ENCODE data around the gene ANKRD11.

ANKRD11 gene

DNA sequence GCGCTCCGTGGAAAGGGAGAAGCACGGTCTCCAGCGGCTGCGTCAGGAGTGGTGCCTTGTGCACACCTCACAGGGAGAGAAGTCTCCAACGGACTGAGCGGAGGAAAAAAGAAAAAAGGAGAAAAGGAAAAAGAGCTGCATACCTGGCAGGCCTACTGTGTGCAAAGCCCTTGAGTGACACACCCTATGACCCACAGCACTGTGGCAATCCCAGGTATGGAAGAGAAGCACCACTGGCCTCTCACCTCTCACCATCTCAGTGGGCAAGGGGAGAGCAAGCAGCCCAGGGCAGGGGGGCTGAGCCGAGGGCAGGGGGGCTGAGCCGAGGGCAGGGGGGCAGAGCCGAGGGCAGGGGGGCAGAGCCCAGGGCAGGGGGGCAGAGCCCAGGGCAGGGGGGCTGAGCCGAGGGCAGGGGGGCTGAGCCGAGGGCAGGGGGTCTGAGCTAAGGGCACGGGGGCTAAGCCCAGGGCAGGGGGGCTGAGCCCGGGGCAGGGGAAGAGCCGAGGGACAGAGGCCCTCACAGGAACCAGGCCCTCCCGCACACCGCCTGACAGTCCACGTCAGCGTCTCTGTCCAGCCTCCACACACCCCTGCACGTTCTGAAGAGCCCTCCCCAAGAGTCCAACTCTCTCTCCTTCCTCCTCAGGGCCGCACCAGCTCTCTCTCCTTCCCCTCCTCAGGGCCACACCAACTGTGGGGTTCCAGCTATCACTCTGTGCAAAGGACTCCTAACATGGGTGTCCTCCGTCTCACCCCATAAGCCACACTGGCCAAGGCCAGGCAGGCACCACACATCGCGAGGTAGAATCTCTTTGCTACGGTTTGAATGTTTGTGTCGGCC is 167.0 kb downstream of the ANKRD11 start:
- no peak for DNase-seq

DNA sequence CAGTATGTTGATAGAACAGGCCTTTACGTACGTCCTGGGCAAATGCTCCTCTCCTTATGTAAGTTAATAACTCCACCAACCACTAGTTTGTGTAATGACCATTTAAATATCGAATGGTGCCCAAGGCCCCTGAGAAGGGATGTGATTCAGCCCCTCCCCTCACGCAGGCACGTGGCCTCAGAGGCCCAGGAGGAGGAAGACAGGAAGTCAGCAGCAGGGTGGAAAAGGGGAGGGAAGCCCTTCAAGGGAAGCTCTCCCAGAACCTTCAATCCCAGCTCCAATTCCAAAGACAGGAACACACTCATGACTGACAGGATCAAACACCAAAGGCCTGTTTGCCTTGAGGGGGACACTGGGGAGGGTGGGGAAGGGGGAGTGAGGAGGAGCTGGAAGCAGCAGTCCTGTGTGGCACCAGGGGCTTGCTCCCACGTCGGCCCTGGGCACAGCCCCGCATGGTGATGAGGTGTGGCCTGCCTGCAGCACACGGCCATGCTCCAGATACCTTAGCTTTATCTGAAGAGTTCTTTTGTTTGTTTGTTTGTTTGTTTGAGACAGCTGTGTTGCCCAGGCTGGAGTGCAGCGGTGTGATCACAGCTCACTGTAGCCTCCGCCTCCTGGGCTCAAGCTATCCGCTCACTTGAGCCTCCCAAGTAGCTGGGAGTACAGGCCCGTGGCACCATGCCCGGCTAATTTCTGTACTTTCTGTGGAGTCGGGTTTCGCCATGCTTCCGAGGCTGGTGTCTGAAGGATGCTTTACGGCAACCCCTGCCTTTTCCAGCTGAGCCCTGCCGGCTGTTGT is 167.8 kb downstream of the ANKRD11 start:
- peak; percentile 86 for DNase-seq

DNA sequence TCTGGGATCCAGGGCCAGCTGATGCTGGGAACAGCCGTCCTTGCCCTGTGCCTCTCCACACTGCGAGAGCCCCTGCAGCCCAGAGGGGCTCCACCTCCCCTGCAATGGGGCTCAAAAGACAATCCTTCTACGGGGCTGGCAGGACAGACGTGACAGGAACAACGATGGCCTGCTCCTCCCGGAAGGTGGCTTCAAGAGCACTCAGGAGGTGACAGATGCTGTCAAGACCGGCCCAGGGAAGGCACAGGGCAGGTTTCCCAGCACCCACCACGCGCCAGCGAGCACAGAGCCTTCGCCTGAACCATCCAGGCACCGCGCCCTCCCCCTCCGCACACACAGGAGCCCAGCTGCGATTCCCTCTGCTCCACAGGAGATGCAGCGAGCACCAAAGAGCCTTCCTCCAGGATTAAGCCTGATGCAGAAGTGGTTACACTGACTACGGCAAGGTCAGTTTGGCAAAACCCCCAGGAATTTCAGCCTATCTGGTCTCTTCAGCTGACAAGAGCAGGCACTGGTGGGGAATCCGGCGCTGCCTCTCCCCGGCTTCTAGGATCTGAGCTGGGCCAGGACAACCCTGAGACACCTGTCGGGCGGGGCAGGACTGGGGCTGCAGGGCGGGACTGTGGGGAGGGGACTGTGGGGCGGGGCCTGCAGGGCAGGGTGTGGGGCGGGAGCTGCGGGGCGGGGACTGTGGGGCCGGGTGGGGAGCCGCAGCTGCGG is 169.4 kb downstream of the ANKRD11 start:
- peak; percentile 81 for DNase-seq

DNA sequence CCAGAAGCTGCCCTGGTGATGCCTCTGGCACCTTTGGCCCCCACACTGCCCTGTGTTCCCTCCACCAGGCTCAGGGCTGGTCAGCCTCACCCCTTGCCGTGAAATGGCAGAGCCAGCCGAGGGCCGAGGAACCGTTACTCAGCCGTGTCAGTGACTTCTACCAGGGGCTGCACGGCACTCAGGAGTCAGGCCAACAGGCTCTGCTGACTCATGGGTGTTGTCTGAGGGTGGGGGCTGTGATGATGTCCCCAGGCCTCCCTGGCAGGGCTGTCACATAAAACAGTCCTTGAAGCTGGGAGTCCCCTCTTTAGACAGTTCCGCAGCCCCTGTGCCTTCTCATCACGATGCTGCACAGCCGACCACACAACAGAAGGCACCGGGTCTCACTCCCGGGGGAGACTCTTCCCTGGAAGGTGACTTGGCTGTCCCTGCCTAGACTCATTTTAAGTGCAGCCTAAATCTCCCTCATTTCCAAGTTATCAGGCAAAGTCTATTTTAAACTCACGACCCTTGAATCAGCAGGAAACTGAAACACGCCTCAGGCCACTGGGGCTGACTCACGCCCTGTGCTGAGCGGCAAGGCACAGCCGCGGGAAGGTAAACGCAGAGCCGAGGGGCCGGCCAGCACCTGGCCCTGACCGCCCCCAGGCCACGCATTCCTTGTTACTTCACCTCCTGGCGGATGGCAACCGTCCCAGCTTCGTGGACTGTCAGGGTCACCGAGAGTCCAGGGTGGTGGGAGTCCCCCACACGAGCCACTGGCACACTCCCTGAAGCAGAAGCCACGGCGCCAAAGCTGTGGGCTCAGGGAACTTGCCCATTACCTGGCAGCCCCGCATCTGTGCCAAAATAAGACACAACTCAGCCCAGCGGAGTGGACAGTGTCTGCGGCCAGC is 170.2 kb downstream of the ANKRD11 start:
- peak; percentile 83 for DNase-seq

DNA sequence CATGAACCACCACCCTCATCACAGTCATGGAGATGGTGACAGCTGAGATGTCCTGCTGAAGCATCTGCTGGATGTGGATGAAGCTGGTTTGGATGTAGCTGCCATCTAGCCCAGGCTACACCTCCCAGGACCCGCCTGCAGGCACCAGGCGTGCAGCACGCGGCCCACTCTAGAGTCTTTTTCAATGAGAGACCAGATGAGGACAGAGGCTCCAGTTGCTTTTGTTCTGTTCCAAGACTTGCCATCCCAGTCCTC is 170.8 kb downstream of the ANKRD11 start:
- DNase-seq = no peak

DNA sequence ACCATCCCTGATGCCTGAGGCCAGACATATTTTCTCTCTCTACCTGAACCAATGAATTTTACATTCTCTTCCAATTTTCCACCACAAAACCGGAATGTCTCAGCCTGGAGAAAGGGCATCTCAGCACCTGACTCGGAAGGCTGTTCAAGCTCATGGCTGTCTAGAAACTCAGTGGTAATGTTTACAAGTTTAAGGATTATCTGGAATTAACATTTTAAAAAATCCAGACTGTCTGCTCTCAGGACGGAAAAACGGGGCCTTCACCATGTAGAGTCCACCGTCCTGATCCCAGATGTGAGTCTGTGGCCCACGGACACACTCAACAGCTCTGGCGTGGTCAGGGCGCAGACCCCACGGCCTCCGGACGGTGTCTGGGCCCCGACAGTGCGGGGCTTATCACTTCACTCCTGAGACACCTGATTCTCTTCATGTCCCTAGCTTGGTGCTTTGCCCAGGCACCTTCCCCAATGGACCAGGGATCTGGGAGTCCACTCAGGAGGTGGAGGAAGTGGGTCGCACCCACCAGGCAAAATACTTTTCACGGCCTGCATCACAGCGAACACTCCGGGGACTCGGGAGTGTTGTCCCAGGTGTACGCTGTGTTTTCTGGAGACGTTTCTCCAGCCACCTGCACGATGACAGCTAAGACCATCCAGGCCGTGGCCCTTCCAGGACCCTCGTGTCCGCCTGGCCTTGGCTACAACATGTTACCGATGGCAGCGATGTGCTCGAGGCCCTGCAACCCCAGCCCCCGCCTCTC is 171.3 kb downstream of the ANKRD11 start:
- no peak for DNase-seq

DNA sequence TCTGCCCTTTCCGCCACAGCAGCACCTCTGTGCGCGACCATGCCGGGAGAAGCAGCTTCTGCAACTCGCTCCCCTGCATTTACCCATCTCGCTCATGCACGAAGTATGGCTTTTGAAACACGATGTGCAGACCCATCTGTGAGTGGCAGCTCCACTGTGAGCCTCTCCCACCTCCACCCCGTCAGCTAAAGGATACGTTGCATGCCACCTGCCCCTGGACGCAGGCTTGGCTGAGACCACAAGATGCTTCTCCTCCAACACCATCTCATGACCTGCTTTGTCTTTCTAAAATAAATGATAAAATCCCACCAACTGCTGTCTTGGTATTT is 172.0 kb downstream of the ANKRD11 start:
- no peak for DNase-seq

DNA sequence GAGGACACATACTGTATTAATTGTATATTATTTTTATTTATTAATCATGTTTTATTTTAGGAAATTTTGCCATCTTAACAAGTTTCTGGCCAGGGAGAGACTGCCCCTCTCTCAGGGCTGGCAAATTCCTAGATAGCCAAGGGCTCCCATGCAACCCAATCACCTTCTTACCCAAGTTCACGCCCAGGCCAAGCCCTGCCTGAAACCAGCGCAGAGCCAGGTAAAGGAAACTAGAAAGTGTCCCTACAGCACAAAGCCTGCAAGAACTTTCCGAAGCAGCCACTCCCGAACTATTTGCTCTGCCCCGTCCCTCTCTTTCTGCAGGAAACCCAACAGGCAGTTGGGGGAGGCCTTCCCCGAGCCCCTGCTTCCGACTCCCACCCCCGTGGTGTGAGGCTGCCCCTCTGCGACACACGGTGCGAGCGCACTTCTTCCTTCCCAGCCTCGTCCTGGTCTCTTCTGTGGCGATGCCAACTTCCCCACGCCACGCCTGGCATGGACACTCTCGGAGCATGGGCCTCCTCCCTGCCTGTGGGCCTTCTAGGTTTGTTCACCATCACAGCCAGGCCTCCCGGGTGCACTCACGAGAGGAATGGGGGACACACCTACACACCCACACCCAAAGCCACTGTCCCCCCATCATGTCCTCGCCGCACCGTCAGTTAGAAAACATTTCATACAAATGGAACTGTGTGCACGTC is 172.5 kb downstream of the ANKRD11 start:
- DNase-seq = no peak

DNA sequence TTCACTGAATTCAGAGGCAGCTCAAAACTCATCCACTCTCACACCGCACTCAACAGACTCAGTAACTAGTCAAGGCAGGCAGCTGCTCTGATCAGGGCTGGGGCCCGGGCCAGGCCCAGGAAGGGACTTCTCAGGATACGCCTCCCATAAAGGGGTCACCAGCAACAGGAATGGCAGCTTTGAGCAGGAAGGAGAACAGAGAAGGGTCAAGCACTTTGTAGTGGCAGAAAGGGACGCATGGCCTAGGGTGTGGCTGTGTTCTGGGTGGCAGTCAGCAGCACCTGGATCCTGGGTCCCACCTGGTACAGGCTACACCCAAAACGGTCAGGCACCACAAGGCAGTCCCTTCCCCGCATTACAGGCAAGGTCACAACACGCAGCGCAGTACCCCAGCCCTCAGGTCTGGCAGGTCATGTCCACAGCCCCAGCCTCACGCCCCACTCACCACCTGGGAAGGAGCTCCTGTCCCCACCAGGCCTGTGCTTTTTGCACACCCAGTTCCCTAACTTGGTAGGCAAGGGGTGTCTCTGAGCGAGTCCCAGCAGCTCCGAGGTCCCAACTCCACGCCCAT is 173.2 kb downstream of the ANKRD11 start:
- DNase-seq = no peak

DNA sequence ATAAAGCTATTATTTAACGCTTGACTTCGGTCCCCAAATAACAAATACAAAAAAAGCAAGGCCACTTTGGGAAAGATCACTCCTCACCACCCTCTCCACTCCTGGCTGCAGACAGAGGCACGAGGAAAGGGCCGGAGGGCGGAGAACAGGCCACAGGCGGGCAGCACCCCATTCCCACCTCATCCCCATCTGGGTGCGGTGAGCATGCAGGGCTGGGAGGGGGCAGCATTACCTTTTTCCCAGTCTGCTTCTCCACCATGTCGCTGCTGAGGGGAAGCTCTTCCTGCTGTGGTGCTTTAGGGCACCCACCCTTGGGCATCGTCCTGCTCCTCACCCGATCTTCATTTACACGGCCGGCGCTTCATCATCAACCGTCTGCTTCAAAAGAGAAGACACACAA is 173.7 kb downstream of the ANKRD11 start:
- DNase-seq = no peak

DNA sequence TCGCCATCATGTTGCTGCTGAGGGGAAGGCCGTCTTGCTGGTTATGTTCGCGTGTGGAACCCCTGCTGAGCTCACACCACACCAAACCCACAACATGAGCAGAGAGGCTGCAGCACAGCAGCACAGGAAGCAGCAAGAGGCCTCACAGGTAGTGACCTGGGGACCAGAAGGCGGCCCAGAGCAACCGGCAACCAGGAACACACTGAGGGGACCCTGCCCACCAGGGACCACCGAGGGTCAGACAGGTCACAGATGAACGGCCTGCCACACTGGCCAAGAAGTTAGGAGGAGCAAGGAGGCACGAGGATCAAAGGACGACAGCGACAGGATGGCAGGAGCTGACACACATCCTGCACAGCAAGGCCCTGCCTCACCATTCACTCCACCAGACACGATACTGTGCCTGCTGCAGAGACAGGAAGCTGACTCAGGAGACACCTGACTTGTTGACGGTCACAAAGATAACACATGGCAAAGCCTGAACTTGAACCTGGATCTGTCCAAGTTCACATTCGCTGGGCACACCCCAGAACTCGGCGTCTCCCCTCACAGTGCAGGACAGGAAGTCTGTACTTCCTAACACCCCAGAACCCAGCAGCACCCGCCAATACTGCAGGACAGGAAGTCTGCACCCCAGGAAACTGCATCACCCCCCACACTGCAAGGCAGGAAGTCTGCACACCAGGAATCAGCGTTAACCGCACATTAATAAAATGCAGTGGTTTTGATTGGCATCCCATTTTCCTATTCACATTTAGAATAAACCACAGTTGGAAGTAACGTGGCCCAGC is 174.4 kb downstream of the ANKRD11 start:
- peak; percentile 97 for DNase-seq

DNA sequence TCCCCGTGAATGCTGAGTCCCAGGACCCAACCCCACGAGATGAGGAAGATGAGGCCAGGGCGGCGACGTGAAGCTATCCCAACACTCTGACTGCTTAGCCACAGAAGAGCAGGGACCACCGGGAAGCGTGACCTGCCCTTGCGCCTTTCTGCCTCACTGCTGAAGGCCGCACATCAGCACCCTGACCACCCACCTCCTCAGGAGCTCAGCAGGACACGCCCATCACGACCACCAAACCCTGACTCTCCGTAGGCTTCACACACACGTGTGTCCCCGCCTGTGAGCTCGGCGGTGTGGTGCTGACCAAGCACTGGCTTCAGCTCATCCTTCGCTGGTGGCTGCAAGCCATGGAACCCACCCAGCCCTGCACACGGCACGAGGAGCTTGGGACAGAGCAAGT is 175.1 kb downstream of the ANKRD11 start:
- no peak for DNase-seq

DNA sequence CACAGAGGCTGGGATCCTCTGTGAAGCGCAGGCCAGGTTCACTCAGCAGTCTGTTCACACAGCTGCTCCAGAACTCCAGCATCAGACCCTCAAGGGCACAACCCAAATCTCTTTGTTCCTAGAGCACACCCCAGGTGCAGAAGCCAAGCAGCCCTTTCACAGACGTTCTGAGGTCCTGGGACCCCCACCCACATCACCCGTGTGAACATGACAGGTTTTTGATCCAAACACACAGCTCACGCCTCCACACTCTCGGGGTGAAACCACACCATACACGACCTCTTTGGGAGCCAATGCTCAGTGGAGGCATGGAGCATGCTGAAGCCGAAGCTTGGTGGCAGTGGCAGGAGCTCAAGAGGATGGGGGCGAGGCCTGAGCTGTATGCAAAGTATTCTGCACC is 175.5 kb downstream of the ANKRD11 start:
- DNase-seq = no peak

DNA sequence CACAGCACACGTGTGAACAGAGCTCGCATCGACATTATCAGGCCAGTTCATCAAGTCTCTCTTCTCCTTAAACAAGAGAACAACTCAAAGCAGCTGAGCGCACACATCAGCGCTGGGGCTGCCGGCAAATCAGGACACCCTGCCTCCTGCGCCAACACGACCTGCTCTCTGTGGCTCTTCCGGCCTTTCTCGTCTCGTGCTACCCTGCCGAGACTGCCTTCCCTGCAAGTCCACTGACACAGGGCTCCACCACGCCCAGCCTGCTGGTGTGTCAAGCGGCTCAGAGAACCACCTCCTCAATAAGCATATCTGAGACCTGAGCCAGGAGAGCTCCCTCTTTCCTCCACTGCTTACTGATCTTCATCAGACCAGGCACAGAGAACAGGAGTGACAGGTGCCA is 176.0 kb downstream of the ANKRD11 start:
- no peak for DNase-seq

DNA sequence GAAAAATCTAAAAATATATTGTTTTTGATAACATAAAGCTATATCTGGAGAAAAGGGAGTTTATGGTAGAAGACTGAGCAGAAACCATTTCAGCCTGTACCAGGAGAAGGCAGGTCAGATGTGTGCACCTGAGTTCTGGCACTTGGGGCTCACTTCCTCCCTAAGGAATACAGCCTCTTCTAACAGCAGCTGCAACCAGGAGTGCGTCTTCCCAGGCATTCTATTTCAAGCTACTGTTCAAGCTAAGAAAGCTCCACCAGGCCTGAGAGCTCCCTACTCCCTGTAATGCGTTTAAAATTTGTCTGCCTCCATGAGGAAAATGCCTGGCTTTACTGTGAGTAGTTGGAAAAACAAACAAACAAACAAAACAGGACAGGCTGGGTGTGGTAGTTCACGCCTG is 176.8 kb downstream of the ANKRD11 start:
- no peak for DNase-seq

DNA sequence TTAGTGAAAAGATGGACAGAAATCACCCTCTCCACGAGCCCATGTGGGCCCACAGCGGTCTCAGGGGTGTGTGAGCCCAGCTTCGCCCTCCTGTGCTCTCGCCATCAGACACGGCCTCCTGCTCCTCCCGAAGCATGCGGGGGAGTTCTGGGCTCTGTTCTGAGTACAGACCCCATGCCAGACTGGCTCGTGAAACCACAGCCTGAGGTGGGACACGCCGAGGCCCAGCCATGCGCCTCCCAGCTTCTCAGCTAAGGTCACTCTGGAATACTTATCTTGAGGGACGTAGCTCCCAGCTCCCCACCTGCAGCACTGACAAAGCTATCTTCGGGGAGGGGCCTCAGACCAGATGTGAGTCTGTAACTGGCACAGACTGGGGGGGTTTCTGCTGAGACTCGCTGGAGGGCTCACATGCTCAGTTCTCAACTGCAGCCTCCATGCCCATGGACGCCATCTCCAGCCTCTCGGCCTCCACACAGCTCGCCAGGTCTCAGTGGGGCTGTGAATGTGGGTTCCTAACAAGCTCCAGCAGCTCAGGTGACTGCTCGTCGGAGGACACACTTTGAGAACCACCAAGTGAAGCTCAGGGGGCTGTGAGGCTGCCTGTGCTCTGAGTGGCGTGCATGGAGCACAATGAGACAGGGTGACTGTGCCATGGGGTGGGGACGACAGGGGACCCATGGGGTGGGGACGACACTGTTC is 177.6 kb downstream of the ANKRD11 start:
- no peak for DNase-seq

DNA sequence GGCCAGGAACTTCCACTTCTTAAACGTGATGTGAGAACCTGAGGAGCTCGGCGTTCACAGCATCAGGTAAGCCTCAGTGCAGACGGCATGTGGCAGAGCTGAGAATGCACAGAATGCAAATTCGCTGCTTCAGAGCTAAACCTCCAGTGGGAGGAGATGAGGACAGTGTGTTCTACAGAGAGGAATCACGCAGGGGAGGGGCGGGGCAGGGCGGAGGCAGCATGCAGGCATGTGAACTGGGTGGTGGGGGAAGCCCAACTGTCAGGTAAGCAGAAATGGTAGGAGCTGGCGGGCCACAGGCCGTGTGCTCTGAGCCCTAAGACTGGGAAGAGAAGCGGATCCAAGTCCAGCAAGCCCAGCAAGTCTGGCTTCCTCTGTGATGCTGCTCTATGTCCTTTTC is 178.2 kb downstream of the ANKRD11 start:
- no peak for DNase-seq

DNA sequence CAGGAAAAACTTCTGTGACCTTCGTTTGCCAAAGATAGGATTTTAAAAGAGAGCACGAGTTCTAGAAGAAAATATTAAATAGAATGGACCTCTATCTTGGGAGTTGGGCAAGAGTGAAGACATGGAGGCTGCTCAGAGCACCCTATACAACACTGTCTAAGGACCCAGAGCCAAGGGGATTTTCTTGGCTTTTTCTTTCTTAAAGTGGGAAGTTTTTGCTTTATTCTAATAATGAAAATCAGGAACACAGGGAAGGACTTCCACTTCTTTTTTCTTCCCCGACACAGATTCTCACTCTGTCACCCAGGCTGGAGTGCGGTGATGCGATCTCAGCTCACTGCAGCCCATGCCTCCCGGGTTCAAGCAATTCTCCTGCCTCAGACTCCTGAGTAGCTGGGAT is 178.7 kb downstream of the ANKRD11 start:
- no peak for DNase-seq

DNA sequence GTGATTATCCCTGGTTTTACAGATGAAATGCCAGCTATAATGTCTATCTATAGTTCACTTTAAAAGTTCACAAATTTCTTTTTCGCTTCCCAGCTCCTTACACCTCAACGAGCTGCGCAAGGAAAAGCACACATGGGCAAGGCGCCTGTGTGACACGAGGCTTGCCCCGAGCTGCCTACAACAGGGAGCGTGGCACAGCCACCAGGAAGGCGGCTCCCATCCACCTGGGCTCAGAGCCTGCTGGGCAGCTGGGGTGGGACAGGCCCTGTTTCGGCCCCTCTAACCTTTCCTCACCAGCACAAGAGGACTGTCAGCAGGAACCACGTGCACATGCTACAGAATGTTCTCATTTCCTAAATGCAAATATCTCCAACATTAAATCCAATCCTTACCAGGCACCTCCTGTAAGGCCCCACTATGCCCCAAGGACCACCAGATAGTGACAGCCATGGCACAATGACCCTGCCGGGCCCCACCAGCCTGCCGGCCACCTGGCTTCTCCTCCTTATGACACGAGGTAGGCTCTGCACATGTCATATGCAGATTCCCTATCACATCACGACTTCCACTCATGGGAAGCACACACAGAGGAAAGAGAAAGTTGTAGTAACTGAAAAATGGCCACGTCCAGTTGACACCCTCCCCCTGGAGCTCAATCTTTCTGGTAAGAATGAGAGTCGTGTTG is 180.8 kb downstream of the ANKRD11 start:
- DNase-seq = no peak

Measured in 8988T (cell line).